NB4 (cell line): ENCODE results near the gene SPATA31C1.

Experiments
- DNase-seq: peaks from one replicate; pipeline ENCODE4 v3.0.0; 2010; ENCODE audit warnings: low read depth
- H3K4me3 ChIP-seq: one replicate; pipeline ENCODE4 v1.5.1; 2011; ENCODE audit warnings: mild to moderate bottlenecking, low read depth, low read length, moderate library complexity
- MYC ChIP-seq: IDR thresholded peaks from 2 replicates; pipeline ENCODE4 v1.6.1; 2011; ENCODE audit warnings: low read depth, low read length
- POLR2A ChIP-seq: IDR thresholded peaks from 2 replicates; pipeline ENCODE4 v1.6.1; 2011; ENCODE audit warnings: mild to moderate bottlenecking; ENCODE audit not compliant: insufficient read length; ENCODE audit errors: extremely low read depth
- TF ChIP-seq, protein P1 (sequence below): IDR thresholded peaks from one replicate; pipeline ENCODE4 v1.5.1; 2012; ENCODE audit warnings: low read depth, low read length
- TF ChIP-seq, protein P2 (sequence below): IDR thresholded peaks from 2 replicates; pipeline ENCODE4 v1.6.1; 2011; ENCODE audit warnings: low read depth, low read length

Gene SPATA31C1

DNA sequence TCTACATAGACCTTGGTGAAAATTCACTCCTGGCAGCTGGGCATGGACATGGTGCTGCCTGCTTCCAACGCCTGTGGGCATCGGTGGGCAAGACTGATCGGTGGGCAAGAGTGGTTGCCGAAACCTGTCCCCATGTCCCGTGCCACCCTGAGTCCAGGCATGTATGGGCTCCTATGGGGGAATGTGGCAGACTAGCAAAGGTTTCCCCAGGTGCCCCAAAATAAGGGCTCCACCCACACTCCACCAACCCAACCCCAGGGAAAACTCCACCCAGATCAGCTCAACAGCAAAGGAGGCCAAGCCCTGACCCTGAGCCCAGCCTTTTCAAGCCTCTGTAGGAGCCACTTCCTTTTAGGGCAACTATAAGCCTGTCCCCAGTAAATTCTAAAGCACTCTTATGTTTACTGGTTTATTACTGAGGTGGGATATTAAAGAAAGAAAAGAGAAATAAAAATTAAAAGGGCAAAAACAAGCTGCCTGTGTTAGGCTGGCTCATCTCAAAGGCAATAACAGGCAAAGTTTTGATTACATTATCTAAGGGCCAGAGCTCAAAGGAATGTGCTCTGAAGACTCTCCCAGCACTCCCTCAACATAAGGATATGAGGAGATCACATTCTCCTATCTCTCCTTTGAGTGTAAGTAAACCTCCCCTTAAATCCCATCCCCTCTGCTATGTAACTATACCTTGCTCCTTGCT, 44.0 kb upstream of the SPATA31C1 start:
- DNase-seq = no peak
- TF ChIP-seq, protein P1, sequence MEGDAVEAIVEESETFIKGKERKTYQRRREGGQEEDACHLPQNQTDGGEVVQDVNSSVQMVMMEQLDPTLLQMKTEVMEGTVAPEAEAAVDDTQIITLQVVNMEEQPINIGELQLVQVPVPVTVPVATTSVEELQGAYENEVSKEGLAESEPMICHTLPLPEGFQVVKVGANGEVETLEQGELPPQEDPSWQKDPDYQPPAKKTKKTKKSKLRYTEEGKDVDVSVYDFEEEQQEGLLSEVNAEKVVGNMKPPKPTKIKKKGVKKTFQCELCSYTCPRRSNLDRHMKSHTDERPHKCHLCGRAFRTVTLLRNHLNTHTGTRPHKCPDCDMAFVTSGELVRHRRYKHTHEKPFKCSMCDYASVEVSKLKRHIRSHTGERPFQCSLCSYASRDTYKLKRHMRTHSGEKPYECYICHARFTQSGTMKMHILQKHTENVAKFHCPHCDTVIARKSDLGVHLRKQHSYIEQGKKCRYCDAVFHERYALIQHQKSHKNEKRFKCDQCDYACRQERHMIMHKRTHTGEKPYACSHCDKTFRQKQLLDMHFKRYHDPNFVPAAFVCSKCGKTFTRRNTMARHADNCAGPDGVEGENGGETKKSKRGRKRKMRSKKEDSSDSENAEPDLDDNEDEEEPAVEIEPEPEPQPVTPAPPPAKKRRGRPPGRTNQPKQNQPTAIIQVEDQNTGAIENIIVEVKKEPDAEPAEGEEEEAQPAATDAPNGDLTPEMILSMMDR = no peak
- TF ChIP-seq MYC (no peak), POLR2A (no peak)
- TF ChIP-seq, protein P2, sequence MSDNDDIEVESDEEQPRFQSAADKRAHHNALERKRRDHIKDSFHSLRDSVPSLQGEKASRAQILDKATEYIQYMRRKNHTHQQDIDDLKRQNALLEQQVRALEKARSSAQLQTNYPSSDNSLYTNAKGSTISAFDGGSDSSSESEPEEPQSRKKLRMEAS = no peak
- no peak overlapping the region for H3K4me3 ChIP-seq

DNA sequence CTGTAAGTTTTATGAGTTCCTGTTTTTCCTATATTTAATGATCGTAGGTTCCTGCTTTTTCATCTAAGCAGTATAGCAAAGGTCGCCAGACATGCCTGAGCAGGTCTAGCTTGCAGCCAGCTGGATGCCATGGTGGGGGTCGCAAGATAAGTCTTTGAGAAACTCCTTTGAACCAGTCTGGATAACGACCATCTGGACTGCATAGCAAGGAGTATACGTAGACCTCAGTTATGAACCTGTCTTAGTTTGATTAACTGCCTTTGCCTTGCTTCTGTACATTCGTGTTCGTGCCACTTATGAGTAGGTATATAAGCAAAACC, 43.5 kb upstream of the SPATA31C1 start:
- H3K4me3 ChIP-seq = no peak overlapping the region
- TF ChIP-seq, protein P1 = no peak
- DNase-seq = no peak

DNA sequence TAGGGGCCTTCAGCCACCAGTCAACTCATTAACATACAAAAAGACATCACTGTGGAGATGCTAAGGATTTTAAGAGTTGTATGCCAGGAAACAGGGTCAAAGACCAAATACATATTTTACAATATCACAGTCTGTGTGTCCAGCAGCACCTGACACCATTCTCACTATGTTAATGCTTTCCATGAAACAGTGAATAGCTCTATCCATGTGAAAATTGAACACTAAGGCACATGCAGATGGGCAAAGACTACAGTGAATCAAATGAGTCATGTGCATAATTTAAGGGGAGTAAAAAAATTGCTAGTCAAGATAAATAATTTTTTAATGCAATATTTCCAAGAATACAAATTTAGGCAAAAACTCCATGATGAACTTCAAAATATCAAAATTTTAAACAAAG, 42.7 kb upstream of the SPATA31C1 start:
- TF ChIP-seq, protein P2 = no peak
- TF ChIP-seq POLR2A (no peak), MYC (no peak)
- TF ChIP-seq, protein P1 = no peak
- DNase-seq = no peak
- no peak overlapping the region for H3K4me3 ChIP-seq

DNA sequence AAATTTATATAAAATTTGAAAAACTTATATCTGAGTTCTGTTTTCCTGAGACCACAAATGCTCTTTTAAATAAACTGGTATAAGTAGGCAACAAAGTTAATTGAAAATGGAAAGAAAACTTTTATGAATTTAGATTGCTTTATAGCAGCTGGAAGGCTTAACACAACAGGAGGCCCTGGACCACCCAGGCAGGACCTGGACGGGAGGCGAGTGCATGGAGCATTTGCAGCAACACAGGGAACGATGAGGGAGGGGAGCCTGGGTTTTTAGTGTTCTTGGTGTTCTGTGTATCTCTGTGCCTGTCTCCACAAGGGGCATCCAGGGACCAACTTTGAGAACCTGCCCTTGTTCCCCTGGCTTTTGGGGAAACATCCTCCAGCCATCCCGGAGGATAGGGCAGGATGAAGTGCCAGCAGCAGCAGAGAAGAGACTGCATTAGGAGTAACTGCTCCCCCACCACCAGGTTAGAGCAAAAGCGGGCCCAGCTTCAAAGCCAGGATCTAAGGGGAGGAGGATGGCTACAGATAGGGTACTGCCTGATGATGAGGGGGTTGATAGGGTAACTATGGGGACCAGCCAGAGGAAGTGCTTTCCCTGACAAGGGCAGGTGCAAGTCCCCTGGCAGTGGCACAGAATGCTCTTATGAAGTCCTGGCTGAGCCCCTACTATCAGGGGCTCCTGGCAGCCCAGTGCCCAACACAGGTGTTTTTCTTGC, 41.8 kb upstream of the SPATA31C1 start:
- DNase-seq = no peak
- H3K4me3 ChIP-seq = no peak overlapping the region
- TF ChIP-seq, protein P2 = no peak
- no peak for TF ChIP-seq POLR2A
- TF ChIP-seq, protein P1 = no peak
- TF ChIP-seq MYC = no peak

DNA sequence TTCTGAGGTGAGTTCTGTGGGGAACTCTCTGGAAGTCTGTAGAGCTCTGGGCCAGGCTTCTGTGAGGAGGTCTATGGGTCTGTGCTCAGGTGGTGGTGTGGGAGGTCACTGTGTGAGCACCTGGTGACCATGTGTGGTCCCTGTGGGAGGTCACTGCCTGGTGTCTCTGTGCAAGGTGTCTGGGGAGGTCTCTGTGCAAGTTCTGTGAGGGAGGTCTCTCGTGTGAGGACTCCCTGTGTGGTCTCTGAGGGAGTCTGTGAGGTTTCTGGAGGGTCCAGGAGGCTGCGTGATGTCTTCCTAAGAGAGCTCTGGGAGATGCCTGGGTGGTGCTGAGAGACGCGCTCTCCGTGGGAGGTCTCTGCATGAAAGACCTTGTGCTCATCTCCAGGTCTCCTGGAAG, 41.1 kb upstream of the SPATA31C1 start:
- TF ChIP-seq POLR2A (no peak), MYC (no peak)
- TF ChIP-seq, protein P1 = no peak
- TF ChIP-seq, protein P2 = no peak
- DNase-seq = no peak
- H3K4me3 ChIP-seq = no peak overlapping the region
